H1 (cell line): ENCODE results near the gene LEPR. TPM values are rescaled to one million over a fixed set of nuclear protein-coding genes. Genes with fewer than 3 reads are reported as not detected.

Experiments
- BRCA1 ChIP-seq: IDR thresholded peaks from 2 replicates; pipeline ENCODE4 v1.6.1; 2012; ENCODE audit warnings: low read depth, low read length, improper control_type of control experiment
- CBX5 ChIP-seq: fragments of 300-800, 300-1000 bp; sonication (generic); IDR thresholded peaks from 2 replicates; pipeline ENCODE4 v1.7.1; 2016; ENCODE audit warnings: antibody characterized with exemption, low read length, low read depth
- CTBP2 ChIP-seq: IDR thresholded peaks from 2 replicates; pipeline ENCODE4 v1.7.0; 2011; ENCODE audit warnings: borderline replicate concordance, mild to moderate bottlenecking, moderate library complexity, mixed read lengths, low read length; ENCODE audit not compliant: insufficient read depth, insufficient read length
- EP300 ChIP-seq, 2 experiments: IDR thresholded peaks; 1 replicate in 1 of 2; 2 replicates in 1 of 2; pipeline ENCODE4 v1.6.1; 2011 to 2012; ENCODE audit warnings: low read depth in 2 of 2, low read length in 2 of 2, mild to moderate bottlenecking in 2 of 2, borderline replicate concordance in 1 of 2, inconsistent platforms in 1 of 2, moderate library complexity in 1 of 2
- HDAC2 ChIP-seq, 2 experiments: fragments of 300-600 bp in 1 of 2; sonication (generic) in 1 of 2; IDR thresholded peaks; 2 replicates each; pipeline ENCODE4 v1.6.1; 2011 to 2012; ENCODE audit warnings: low read depth in 2 of 2, low read length in 2 of 2, mild to moderate bottlenecking in 2 of 2, moderate library complexity in 2 of 2, borderline replicate concordance in 1 of 2, inconsistent platforms in 1 of 2
- JUND ChIP-seq: IDR thresholded peaks from 2 replicates; pipeline ENCODE4 v1.6.1; 2011; ENCODE audit warnings: mild to moderate bottlenecking, improper control_type of control experiment, low read length
- KDM1A ChIP-seq: fragments of 200-600, 300-600 bp; sonication (generic); IDR thresholded peaks from 2 replicates; pipeline ENCODE4 v1.7.1; 2016; ENCODE audit warnings: mild to moderate bottlenecking, low read length, borderline replicate concordance
- PHF8 ChIP-seq: fragments of 200-600 bp; sonication (generic); conservative IDR thresholded peaks from 2 replicates; pipeline ENCODE4 v1.7.1; 2012; ENCODE audit warnings: low read depth, mild to moderate bottlenecking, inconsistent platforms, low read length, moderate library complexity
- POLR2AphosphoS5 ChIP-seq: IDR thresholded peaks from 2 replicates; pipeline ENCODE4 v1.6.1; 2011; ENCODE audit warnings: low read depth, low read length
- RAD21 ChIP-seq, 2 experiments: IDR thresholded peaks in 1 of 2; conservative IDR thresholded peaks in 1 of 2; 2 replicates each; pipeline ENCODE4 v1.6.1; 2011; ENCODE audit warnings: low read depth in 2 of 2, low read length in 2 of 2, improper control_type of control experiment in 1 of 2, inconsistent platforms in 1 of 2, mild to moderate bottlenecking in 1 of 2, moderate library complexity in 1 of 2
- RXRA ChIP-seq: IDR thresholded peaks from 2 replicates; pipeline ENCODE4 v1.6.1; 2011; ENCODE audit warnings: low read depth, mild to moderate bottlenecking, low read length, moderate library complexity; ENCODE audit not compliant: insufficient read depth
- SP1 ChIP-seq: IDR thresholded peaks from 2 replicates; pipeline ENCODE4 v1.6.1; 2011; ENCODE audit warnings: low read depth, low read length
- SP4 ChIP-seq: IDR thresholded peaks from 2 replicates; pipeline ENCODE4 v1.6.1; 2012; ENCODE audit warnings: low read length, inconsistent platforms
- SUZ12 ChIP-seq: fragments of 200-600 bp; sonication (generic); IDR thresholded peaks from 2 replicates; pipeline ENCODE4 v1.6.1; 2012; ENCODE audit warnings: mild to moderate bottlenecking, inconsistent platforms, low read length, moderate library complexity, mixed read lengths
- TAF7 ChIP-seq: optimal IDR thresholded peaks from 2 replicates; pipeline ENCODE3; 2011; ENCODE audit warnings: low read depth, mild to moderate bottlenecking, inconsistent platforms, low read length, moderate library complexity, borderline replicate concordance
- TCF12 ChIP-seq: IDR thresholded peaks from 2 replicates; pipeline ENCODE4 v1.6.1; 2011; ENCODE audit warnings: low read depth, mild to moderate bottlenecking, low read length
- TEAD4 ChIP-seq: IDR thresholded peaks from 2 replicates; pipeline ENCODE4 v1.6.1; 2012; ENCODE audit warnings: low read depth, low read length, inconsistent platforms, mixed read lengths
- polyA plus RNA-seq, 7 experiments: library from polyadenylated mRNA; depleted of rRNA in 3 of 7; stranded (reverse) in 5 of 7; unstranded in 2 of 7; fragments of >200 nt in 5 of 7; fragments of 200-250 nt in 2 of 7; gene quantifications; 1 replicate in 5 of 7; 2 replicates in 1 of 7; 4 replicates in 1 of 7; pipeline versions ENCODE4 v1.2.1 to v1.2.3, GENCODE V29; 2011 to 2013; ENCODE audit warnings: missing spikeins in 2 of 7, mixed read lengths in 2 of 7
- total RNA-seq: library from RNA; stranded (reverse); fragmentation: NEBNext Ultra II Directional; extraction: Animal tissue kit (Norgen Biotek cat#: 25700); gene quantifications from 2 replicates; pipeline ENCODE4 v1.2.1, GENCODE V29; 2021
- TF ChIP-seq, protein P1 (sequence below): IDR thresholded peaks from 2 replicates; pipeline ENCODE4 v1.6.1; 2011; ENCODE audit warnings: low read depth, mild to moderate bottlenecking, low read length; ENCODE audit not compliant: insufficient read depth
- TF ChIP-seq, protein P2 (sequence below): IDR thresholded peaks from 2 replicates; pipeline ENCODE4 v1.6.1; 2012; ENCODE audit warnings: low read length, inconsistent platforms

The LEPR gene
- total and polyA plus RNA-seq, 2 of the 8 experiments (the other 6 are each of a cell fraction or from before 2014, with no cell fraction given) = 1.3 to 3.9 TPM

DNA sequence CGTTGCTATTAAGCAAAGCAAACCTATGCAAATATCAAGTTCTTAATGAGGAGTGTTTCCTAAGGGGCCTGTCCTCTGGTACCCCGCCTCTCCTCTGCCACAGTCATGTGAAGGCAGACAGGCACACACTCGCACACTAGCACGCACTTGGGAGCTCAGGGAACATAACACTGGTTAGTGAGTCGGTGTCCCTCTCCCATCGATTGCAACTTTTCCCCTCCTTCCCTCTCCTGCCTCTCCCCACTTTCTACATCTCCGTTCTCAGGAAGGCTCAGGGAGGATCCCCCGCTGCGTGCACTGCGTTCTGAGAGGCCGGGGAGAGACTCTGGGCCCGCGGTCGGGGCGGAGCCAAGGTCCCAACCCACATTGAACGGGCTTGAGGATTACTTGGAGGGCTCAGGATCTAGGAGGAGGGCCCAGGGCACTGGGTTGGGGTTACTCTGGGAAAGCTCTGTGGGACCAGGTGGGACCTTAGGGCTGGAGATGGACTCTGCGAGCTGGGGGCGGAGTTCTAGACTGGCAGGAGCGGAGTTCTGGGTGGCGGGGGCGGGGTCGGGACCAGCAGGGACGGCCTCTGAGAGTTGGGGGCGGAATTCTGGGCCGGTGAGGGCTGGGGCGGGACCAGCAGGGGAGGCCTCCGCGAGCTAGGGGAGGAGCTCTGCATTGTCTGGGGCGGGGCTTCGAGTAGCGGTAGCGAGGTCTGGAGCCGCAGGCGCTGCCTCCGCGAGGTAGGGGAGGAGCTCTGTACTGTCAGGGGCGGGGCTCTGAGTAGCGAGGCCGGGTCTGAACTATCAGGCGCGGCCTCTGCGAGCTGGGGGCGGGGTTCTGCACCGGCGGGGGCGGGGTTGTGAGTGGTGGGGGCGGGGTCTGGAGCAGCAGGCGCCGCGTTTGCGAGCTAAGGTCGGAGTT is 533 bp upstream of the LEPR start (continued):
- TF ChIP-seq TEAD4 (0 out of 2 replicates have a peak, but pooled peaks have one; percentile 34), RXRA (no peak), POLR2AphosphoS5 (no peak), PHF8 (no peak; the same call in 1 of the 2 replicates), JUND (no peak), SUZ12 (no peak), KDM1A (0 out of 2 replicates have a peak, but pooled peaks have one; percentile 36), CBX5 (no peak), CTBP2 (no peak), EP300 (IDR thresholded peaks at IDR 0.05; ENCODE audit: borderline replicate concordance in 1 of 2, low read depth in 2 of 2, low read length in 2 of 2) (no peak), HDAC2 (IDR thresholded peaks at IDR 0.05; ENCODE audit: borderline replicate concordance in 1 of 2, low read depth in 2 of 2, low read length in 2 of 2) (peak; percentile 41 to 60; a peak in 1 of 4 replicates), SP4 (no peak; the same call in 1 of the 2 replicates), RAD21 (IDR thresholded peaks at IDR 0.05 in 1 of 2, conservative IDR thresholded peaks at IDR 0.05 in 1 of 2; ENCODE audit: low read depth in 2 of 2, low read length in 2 of 2) (peak in 1 of 2 experiments; percentile 22; a peak in 1 of 4 replicates), TAF7 (peak; percentile 55), SP1 (peak; percentile 45), BRCA1 (no peak), TCF12 (no peak)
- TF ChIP-seq, protein P1, sequence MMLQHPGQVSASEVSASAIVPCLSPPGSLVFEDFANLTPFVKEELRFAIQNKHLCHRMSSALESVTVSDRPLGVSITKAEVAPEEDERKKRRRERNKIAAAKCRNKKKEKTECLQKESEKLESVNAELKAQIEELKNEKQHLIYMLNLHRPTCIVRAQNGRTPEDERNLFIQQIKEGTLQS = no peak
- TF ChIP-seq, protein P2, sequence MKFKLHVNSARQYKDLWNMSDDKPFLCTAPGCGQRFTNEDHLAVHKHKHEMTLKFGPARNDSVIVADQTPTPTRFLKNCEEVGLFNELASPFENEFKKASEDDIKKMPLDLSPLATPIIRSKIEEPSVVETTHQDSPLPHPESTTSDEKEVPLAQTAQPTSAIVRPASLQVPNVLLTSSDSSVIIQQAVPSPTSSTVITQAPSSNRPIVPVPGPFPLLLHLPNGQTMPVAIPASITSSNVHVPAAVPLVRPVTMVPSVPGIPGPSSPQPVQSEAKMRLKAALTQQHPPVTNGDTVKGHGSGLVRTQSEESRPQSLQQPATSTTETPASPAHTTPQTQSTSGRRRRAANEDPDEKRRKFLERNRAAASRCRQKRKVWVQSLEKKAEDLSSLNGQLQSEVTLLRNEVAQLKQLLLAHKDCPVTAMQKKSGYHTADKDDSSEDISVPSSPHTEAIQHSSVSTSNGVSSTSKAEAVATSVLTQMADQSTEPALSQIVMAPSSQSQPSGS = no peak
